Measurements from ENCODE around the gene ZBTB44. TPM values are rescaled to one million over a fixed set of nuclear protein-coding genes. Genes with fewer than 3 reads are reported as not detected.

ZBTB44 gene
- total RNA-seq (2022; extraction: Qiagen RNA extraction; ENCODE audit: low read depth) = 7.4 to 10.9 TPM (median 7.8 TPM) in 5 replicates

GRCh38 chr11:130314750-130315285 lies at the start of gene ZBTB44:
Gene ZBTB44, minus strand, starts transcription at chr11:130314917. Its CDS starts 53,044 bp downstream, at chr11:130261873.

Other genes with a start within 250 kb of the ZBTB44 start
- gene APLP2, start 245.0 kb downstream of the ZBTB44 start, total RNA-seq (2022; extraction: Qiagen RNA extraction; ENCODE audit: low read depth) = 159 to 198 TPM (median 185 TPM) in 5 replicates
- 0.05 to 0.16 TPM (median 0.13 TPM) in 4 of 5 replicates, not detected in the other for gene ST14, start 155.1 kb downstream of the ZBTB44 start, total RNA-seq (2022; extraction: Qiagen RNA extraction; ENCODE audit: low read depth)
- gene ADAMTS8, start 113.7 kb upstream of the ZBTB44 start, total RNA-seq (2022; extraction: Qiagen RNA extraction; ENCODE audit: low read depth) = 0.39 to 0.64 TPM (median 0.62 TPM) in 5 replicates
- 8.3 to 13.1 TPM (median 10.8 TPM) in 5 replicates for gene ADAMTS15, start 133.7 kb upstream of the ZBTB44 start, total RNA-seq (2022; extraction: Qiagen RNA extraction; ENCODE audit: low read depth)